Measurements from ENCODE around the gene GAN. TPM values are rescaled to one million over a fixed set of nuclear protein-coding genes. Genes with fewer than 3 reads are reported as not detected.

The GAN gene
- total RNA-seq, 6 experiments from 2014 or later, result 5.6 to 8.6 (median 6.2) TPM

GRCh38 chr16:81357711-81358260 is 43.0 kb downstream of the GAN start:
- no peaks in the 10 kb centered on the region for H3K4me1 Mint-ChIP-seq (ENCODE audit: low read depth)
- H3K9me3 Mint-ChIP-seq, result no peaks in the 10 kb centered on the region
- H3K4me3 Mint-ChIP-seq, result no peak overlapping the region
- peaks cover 15% of the 10 kb centered on the region for H3K36me3 Mint-ChIP-seq (ENCODE audit: low read depth)
- peak; percentile 25 for DNase-seq
- no peak overlapping the region for H3K27ac Mint-ChIP-seq
- no peak for TF ChIP-seq CTCF (IDR thresholded peaks at IDR 0.05)
- no peaks in the 10 kb centered on the region for H3K27me3 Mint-ChIP-seq (ENCODE audit: insufficient read depth)

- Mint-ChIP-seq H3K9me3 (no peaks in the 10 kb centered on the region), H3K4me1 (ENCODE audit: low read depth) (no peaks in the 10 kb centered on the region), H3K36me3 (ENCODE audit: low read depth) (peaks cover 23% of the 10 kb centered on the region), H3K27me3 (ENCODE audit: insufficient read depth) (no peaks in the 10 kb centered on the region), H3K27ac (no peak overlapping the region), H3K4me3 (no peak overlapping the region)
- TF ChIP-seq CTCF (IDR thresholded peaks at IDR 0.05), result no peak
- DNase-seq, result no peak
Measured at GRCh38 chr16:81358860-81359259, 44.1 kb downstream of the GAN start.

- Mint-ChIP-seq H3K27ac (no peak overlapping the region), H3K27me3 (ENCODE audit: insufficient read depth) (no peaks in the 10 kb centered on the region), H3K9me3 (no peaks in the 10 kb centered on the region), H3K4me1 (ENCODE audit: low read depth) (no peaks in the 10 kb centered on the region), H3K4me3 (no peak overlapping the region), H3K36me3 (ENCODE audit: low read depth) (peaks cover 23% of the 10 kb centered on the region)
- DNase-seq, result no peak
- no peak for TF ChIP-seq CTCF (IDR thresholded peaks at IDR 0.05)
Measured at GRCh38 chr16:81360135-81360534, 45.4 kb downstream of the GAN start.

- Mint-ChIP-seq H3K4me3 (no peak overlapping the region), H3K36me3 (ENCODE audit: low read depth) (peaks cover 11% of the 10 kb centered on the region; the same call in 1 of the 2 replicates), H3K27me3 (ENCODE audit: insufficient read depth) (peaks cover 2% of the 10 kb centered on the region; the same call in 1 of the 2 replicates), H3K27ac (no peak overlapping the region), H3K9me3 (no peaks in the 10 kb centered on the region), H3K4me1 (ENCODE audit: low read depth) (no peaks in the 10 kb centered on the region)
- no peak for TF ChIP-seq CTCF (IDR thresholded peaks at IDR 0.05)
- DNase-seq, result no peak
Measured at GRCh38 chr16:81365731-81366130, 51.0 kb downstream of the GAN start.

- Mint-ChIP-seq H3K9me3 (no peaks in the 10 kb centered on the region), H3K36me3 (ENCODE audit: low read depth) (peaks cover 11% of the 10 kb centered on the region; the same call in 1 of the 2 replicates), H3K4me3 (no peak overlapping the region), H3K27me3 (ENCODE audit: insufficient read depth) (peaks cover 2% of the 10 kb centered on the region; the same call in 1 of the 2 replicates), H3K4me1 (ENCODE audit: low read depth) (no peaks in the 10 kb centered on the region), H3K27ac (no peak overlapping the region)
- TF ChIP-seq CTCF (IDR thresholded peaks at IDR 0.05), result peak; percentile 88
- peak; percentile 53 for DNase-seq
Measured at GRCh38 chr16:81366316-81366932, 51.7 kb downstream of the GAN start.
